Neural crest cell (in vitro differentiated cells): ENCODE measurements around the gene TBC1D22B. TPM values are rescaled to one million over a fixed set of nuclear protein-coding genes. Genes with fewer than 3 reads are reported as not detected.

ENCODE experiments used
- DNase-seq: peaks from one replicate; pipeline ENCODE4 v3.0.0; 2021; ENCODE audit warnings: low read depth, mixed read lengths, low spot score
- H3K27ac Mint-ChIP-seq: one replicate; pipeline ENCODE4 v1.8.0; 2021; ENCODE audit warnings: mild to moderate bottlenecking, mixed read lengths; ENCODE audit not compliant: unreplicated experiment
- H3K27me3 Mint-ChIP-seq: 2 replicates; pipeline ENCODE4 v1.8.0; 2021; ENCODE audit warnings: low read depth, mild to moderate bottlenecking, mixed read lengths
- H3K36me3 Mint-ChIP-seq: 2 replicates; pipeline ENCODE4 v1.8.0; 2021; ENCODE audit warnings: low read depth, mild to moderate bottlenecking, mixed read lengths
- H3K4me1 Mint-ChIP-seq: 2 replicates; pipeline ENCODE4 v1.8.0; 2021; ENCODE audit warnings: mixed read lengths
- H3K4me3 Mint-ChIP-seq: one replicate; pipeline ENCODE4 v1.8.0; 2021; ENCODE audit warnings: mild to moderate bottlenecking, mixed read lengths
- H3K9me3 Mint-ChIP-seq: 2 replicates; pipeline ENCODE4 v1.8.0; 2021; ENCODE audit warnings: mixed read lengths
- total RNA-seq: library from RNA; stranded (reverse); gene quantifications from 2 replicates; pipeline ENCODE4 v1.2.1, GENCODE V29; 2021
- TF ChIP-seq, protein P1 (sequence below): fragments of 200-600 bp; sonication (generic); conservative IDR thresholded peaks from 2 replicates; pipeline ENCODE4 v1.5.0; 2021; ENCODE audit warnings: antibody characterized with exemption, mild to moderate bottlenecking

Gene TBC1D22B
- total RNA-seq, 1 donor from 2014 or later = 11.1 TPM

- TF ChIP-seq, protein P1, sequence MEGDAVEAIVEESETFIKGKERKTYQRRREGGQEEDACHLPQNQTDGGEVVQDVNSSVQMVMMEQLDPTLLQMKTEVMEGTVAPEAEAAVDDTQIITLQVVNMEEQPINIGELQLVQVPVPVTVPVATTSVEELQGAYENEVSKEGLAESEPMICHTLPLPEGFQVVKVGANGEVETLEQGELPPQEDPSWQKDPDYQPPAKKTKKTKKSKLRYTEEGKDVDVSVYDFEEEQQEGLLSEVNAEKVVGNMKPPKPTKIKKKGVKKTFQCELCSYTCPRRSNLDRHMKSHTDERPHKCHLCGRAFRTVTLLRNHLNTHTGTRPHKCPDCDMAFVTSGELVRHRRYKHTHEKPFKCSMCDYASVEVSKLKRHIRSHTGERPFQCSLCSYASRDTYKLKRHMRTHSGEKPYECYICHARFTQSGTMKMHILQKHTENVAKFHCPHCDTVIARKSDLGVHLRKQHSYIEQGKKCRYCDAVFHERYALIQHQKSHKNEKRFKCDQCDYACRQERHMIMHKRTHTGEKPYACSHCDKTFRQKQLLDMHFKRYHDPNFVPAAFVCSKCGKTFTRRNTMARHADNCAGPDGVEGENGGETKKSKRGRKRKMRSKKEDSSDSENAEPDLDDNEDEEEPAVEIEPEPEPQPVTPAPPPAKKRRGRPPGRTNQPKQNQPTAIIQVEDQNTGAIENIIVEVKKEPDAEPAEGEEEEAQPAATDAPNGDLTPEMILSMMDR = no peak
- no peaks in the 10 kb centered on the region for H3K4me1 Mint-ChIP-seq
- H3K27ac Mint-ChIP-seq = no peak overlapping the region
- H3K27me3 Mint-ChIP-seq = no peaks in the 10 kb centered on the region
- H3K4me3 Mint-ChIP-seq = no peak overlapping the region
- H3K9me3 Mint-ChIP-seq = no peaks in the 10 kb centered on the region
- no peak for DNase-seq
- H3K36me3 Mint-ChIP-seq = peaks cover 13% of the 10 kb centered on the region
Measured at GRCh38 chr6:37284781-37285180, 27.2 kb downstream of the TBC1D22B start.

DNA sequence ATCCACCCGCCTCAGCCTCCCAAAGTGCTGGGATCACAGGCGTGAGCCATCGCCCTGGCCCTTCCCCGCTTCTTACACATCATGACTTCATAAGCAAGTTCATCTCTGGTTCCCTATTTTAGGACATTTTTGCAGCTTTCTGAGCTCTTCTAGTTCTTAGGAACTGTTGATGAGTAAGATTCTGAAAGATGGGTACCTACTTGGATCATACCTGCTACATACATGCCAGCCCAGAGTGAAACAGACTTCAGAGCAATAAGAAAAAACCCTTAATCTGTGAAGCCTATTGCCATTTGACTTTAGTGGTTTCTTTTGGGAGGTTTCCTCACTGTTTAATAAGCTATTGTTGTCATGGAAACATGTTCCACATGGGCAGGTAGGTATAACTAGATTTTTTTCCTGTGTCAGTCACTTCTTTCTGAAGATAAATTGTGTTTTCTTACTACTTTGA is 28.3 kb downstream of the TBC1D22B start:
- Mint-ChIP-seq H3K27ac (no peak overlapping the region), H3K9me3 (no peaks in the 10 kb centered on the region), H3K4me1 (no peaks in the 10 kb centered on the region), H3K4me3 (no peak overlapping the region), H3K36me3 (peaks cover 12% of the 10 kb centered on the region), H3K27me3 (no peaks in the 10 kb centered on the region)
- no peak for DNase-seq
- TF ChIP-seq, protein P1 = no peak

DNA sequence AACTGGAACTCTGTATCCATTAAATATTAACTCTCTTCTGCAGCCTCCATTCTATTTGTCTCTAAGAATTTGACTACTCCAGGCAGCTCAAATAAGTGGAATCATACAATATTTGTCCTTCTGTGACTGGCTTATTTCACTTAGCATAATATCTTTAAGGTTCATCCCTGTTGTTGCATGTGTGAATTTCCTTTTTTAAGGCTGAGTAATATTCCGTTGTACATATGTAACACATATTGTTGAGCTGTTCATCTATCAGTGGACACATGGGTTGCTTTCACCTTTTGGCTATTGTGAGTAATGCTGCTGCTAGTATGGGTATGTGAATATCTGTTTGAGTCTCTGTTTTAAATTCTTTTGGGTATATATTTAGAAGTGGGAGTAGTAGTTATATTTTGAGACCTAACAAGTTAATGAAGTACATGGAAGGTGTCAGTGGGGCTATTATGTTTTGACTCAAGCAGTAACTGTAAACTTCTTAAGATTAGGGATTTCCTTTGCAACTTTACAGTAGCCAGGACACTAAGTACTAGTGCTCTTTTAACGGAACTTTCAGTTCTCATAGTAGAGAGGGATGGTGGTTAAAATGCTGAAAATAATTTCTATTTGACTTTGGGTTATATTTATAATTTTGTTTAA is 30.1 kb downstream of the TBC1D22B start:
- Mint-ChIP-seq H3K36me3 (peaks cover 16% of the 10 kb centered on the region), H3K27ac (no peak overlapping the region), H3K9me3 (no peaks in the 10 kb centered on the region), H3K27me3 (no peaks in the 10 kb centered on the region), H3K4me1 (no peaks in the 10 kb centered on the region), H3K4me3 (no peak overlapping the region)
- DNase-seq = no peak
- TF ChIP-seq, protein P1 = no peak

DNA sequence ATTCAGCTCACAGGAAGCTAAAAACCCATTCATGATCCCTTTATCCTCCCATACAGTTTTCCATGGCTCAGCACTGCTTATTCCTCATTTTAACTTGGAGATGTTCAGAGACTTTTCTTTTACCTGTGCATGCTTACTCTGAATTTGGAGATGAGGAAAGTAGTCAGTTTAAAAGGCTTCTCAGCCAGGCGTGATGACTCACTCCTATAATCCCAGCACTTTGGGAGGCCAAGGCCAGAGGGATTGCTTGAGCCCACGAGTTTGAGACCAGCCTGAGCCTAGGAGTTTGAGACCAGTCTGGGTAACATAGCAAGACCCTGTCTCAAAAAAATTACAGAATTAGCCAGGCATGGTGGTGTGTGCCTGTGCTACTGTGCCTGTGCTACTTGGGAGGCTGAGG is 30.7 kb downstream of the TBC1D22B start:
- Mint-ChIP-seq H3K4me3 (no peak overlapping the region), H3K4me1 (no peaks in the 10 kb centered on the region), H3K36me3 (peaks cover 13% of the 10 kb centered on the region), H3K9me3 (no peaks in the 10 kb centered on the region), H3K27me3 (no peaks in the 10 kb centered on the region), H3K27ac (peak overlapping the region; percentile 86)
- DNase-seq = no peak
- TF ChIP-seq, protein P1 = no peak

GRCh38 chr6:37289931-37290330 is 32.4 kb downstream of the TBC1D22B start:
- peaks cover 18% of the 10 kb centered on the region for H3K36me3 Mint-ChIP-seq

More at GRCh38 chr6:37289931-37290330, 32.4 kb downstream of the TBC1D22B start:
- H3K27me3 Mint-ChIP-seq = no peaks in the 10 kb centered on the region
- H3K4me3 Mint-ChIP-seq = no peak overlapping the region
- no peaks in the 10 kb centered on the region for H3K4me1 Mint-ChIP-seq
- H3K27ac Mint-ChIP-seq = no peak overlapping the region
- DNase-seq = no peak
- H3K9me3 Mint-ChIP-seq = no peaks in the 10 kb centered on the region
- TF ChIP-seq, protein P1 = no peak
